Endothelial cell (in vitro differentiated cells): ENCODE measurements around the gene ANKRD61. TPM values are rescaled to one million over a fixed set of nuclear protein-coding genes. Genes with fewer than 3 reads are reported as not detected.
A peak's percentile ranks its signal among the peaks of the same experiment; 100 is the strongest.
"Not testable (repeated sequence)": the region's sequence is repeated elsewhere in the genome, so short reads cannot be mapped to it uniquely, and the experiment has no call there.

Experiments
- DNase-seq: peaks from one replicate; pipeline ENCODE4 v3.0.0; 2021; ENCODE audit warnings: low spot score
- H3K27ac Mint-ChIP-seq: one replicate; pipeline ENCODE4 v1.8.0; 2021; ENCODE audit warnings: mixed read lengths, inconsistent platforms; ENCODE audit not compliant: unreplicated experiment
- H3K27me3 Mint-ChIP-seq: one replicate; pipeline ENCODE4 v1.8.0; 2021; ENCODE audit warnings: mild to moderate bottlenecking, moderate library complexity, mixed read lengths, inconsistent platforms; ENCODE audit not compliant: unreplicated experiment
- H3K36me3 Mint-ChIP-seq: one replicate; pipeline ENCODE4 v1.8.0; 2021; ENCODE audit warnings: mild to moderate bottlenecking, low read depth, mixed read lengths, inconsistent platforms; ENCODE audit not compliant: unreplicated experiment
- H3K4me1 Mint-ChIP-seq: one replicate; pipeline ENCODE4 v1.8.0; 2021; ENCODE audit warnings: mild to moderate bottlenecking, mixed read lengths, inconsistent platforms; ENCODE audit not compliant: unreplicated experiment
- H3K4me3 Mint-ChIP-seq: one replicate; pipeline ENCODE4 v1.8.0; 2021; ENCODE audit warnings: mild to moderate bottlenecking, mixed read lengths, inconsistent platforms; ENCODE audit not compliant: unreplicated experiment
- H3K9me3 Mint-ChIP-seq: one replicate; pipeline ENCODE4 v1.8.0; 2021; ENCODE audit warnings: mixed read lengths, inconsistent platforms; ENCODE audit not compliant: unreplicated experiment
- CTCF ChIP-seq: fragments of 200-600 bp; sonication (generic); IDR thresholded peaks from one replicate; pipeline ENCODE4 v1.5.0; 2021; ENCODE audit warnings: antibody characterized with exemption; ENCODE audit not compliant: unreplicated experiment
- long read RNA-seq: library from polyadenylated mRNA; unstranded; transcript quantifications from one replicate; pipeline ENCODE4 v2.0.0, GENCODE V29; 2020; ENCODE audit not compliant: unreplicated experiment
- total RNA-seq: library from RNA; stranded (reverse); fragmentation: NEBNext Ultra II Directional; extraction: Animal tissue kit (Norgen Biotek cat#: 25700); gene quantifications from one replicate; pipeline ENCODE4 v1.2.1, GENCODE V29; 2021; ENCODE audit not compliant: unreplicated experiment

The ANKRD61 gene
- total RNA-seq, result not detected
- long read RNA-seq, result 0 reads

- Mint-ChIP-seq H3K36me3 (peaks cover 30% of the 10 kb centered on the region), H3K27ac (no peak within 1 kb of the TSS), H3K27me3 (no peaks in the 10 kb centered on the region), H3K4me1 (peaks cover 6% of the 10 kb centered on the region), H3K4me3 (no peak within 1 kb of the TSS), H3K9me3 (no peaks in the 10 kb centered on the region)
- no peak for TF ChIP-seq CTCF
- no peak for DNase-seq
Measured at GRCh38 chr7:6030988-6031387, at the start of gene ANKRD61. ANKRD61 (plus strand) TSS chr7:6031376; CDS start chr7:6031376, 0 bp downstream.

- peaks cover 17% of the 10 kb centered on the region for H3K36me3 Mint-ChIP-seq
- not testable (repeated sequence) for H3K9me3 Mint-ChIP-seq
Measured at GRCh38 chr7:5987061-5987460, 44.1 kb upstream of the ANKRD61 start.

GRCh38 chr7:5997210-5997808 is 33.9 kb upstream of the ANKRD61 start:
- no peaks in the 10 kb centered on the region for H3K4me1 Mint-ChIP-seq
- peaks cover 20% of the 10 kb centered on the region for H3K36me3 Mint-ChIP-seq
- TF ChIP-seq CTCF, result no peak
- H3K4me3 Mint-ChIP-seq, result no peak overlapping the region
- no peaks in the 10 kb centered on the region for H3K27me3 Mint-ChIP-seq
- DNase-seq, result peak; percentile 23
- no peaks in the 10 kb centered on the region for H3K9me3 Mint-ChIP-seq
- H3K27ac Mint-ChIP-seq, result no peak overlapping the region

More at GRCh38 chr7:5987061-5987460, 44.1 kb upstream of the ANKRD61 start:
- H3K27me3 Mint-ChIP-seq, H3K4me1 Mint-ChIP-seq, H3K27ac Mint-ChIP-seq, H3K4me3 Mint-ChIP-seq, DNase-seq: not testable (repeated sequence)

GRCh38 chr7:6007386-6007785 is 23.8 kb upstream of the ANKRD61 start:
- no peak for TF ChIP-seq CTCF
- no peak for DNase-seq
- Mint-ChIP-seq H3K36me3 (peaks cover 3% of the 10 kb centered on the region), H3K4me1 (peaks cover 4% of the 10 kb centered on the region), H3K4me3 (no peak overlapping the region), H3K27ac (no peak overlapping the region), H3K9me3 (no peaks in the 10 kb centered on the region), H3K27me3 (no peaks in the 10 kb centered on the region)

GRCh38 chr7:6007835-6008590 is 23.2 kb upstream of the ANKRD61 start:
- not testable (repeated sequence) for H3K36me3 Mint-ChIP-seq, H3K27ac Mint-ChIP-seq, H3K9me3 Mint-ChIP-seq, H3K27me3 Mint-ChIP-seq, DNase-seq, H3K4me1 Mint-ChIP-seq
- H3K4me3 Mint-ChIP-seq, result peak overlapping the region; percentile 91
